CD1c-positive myeloid dendritic cell (primary cell): ENCODE measurements around the gene GADD45A.
"Not testable (repeated sequence)": the region's sequence is repeated elsewhere in the genome, so short reads cannot be mapped to it uniquely, and the experiment has no call there.

Experiments
- DNase-seq: peaks from one replicate; pipeline ENCODE4 v3.0.0-alpha.2; 2016; ENCODE audit errors: extremely low spot score

Gene GADD45A

GRCh38 chr1:67721650-67722291, 36.8 kb downstream of the GADD45A start:
- DNase-seq = no peak

- DNase-seq = no peak
Observed at GRCh38 chr1:67722292-67722944, 37.4 kb downstream of the GADD45A start.

- no peak for DNase-seq
Observed at GRCh38 chr1:67723126-67723525, 38.1 kb downstream of the GADD45A start.

- DNase-seq = peak; percentile 58
Observed at GRCh38 chr1:67723620-67724019, 38.6 kb downstream of the GADD45A start.

GRCh38 chr1:67724928-67725560, 40.0 kb downstream of the GADD45A start:
- no peak for DNase-seq

- DNase-seq = peak; percentile 7
Observed at GRCh38 chr1:67726224-67726623, 41.2 kb downstream of the GADD45A start.

- DNase-seq = no peak
Observed at GRCh38 chr1:67729872-67730271, 44.9 kb downstream of the GADD45A start.

- not testable (repeated sequence) for DNase-seq
Observed at GRCh38 chr1:67730312-67730711, 45.3 kb downstream of the GADD45A start.

- DNase-seq = no peak
Observed at GRCh38 chr1:67731322-67731721, 46.3 kb downstream of the GADD45A start.

GRCh38 chr1:67732750-67733151, 47.8 kb downstream of the GADD45A start:
- no peak for DNase-seq

- no peak for DNase-seq
Observed at GRCh38 chr1:67733681-67734322, 48.8 kb downstream of the GADD45A start.

GRCh38 chr1:67734323-67734690, 49.3 kb downstream of the GADD45A start:
- DNase-seq = no peak

GRCh38 chr1:67735206-67735605, 50.2 kb downstream of the GADD45A start:
- DNase-seq = peak; percentile 48

GRCh38 chr1:67735806-67736627, 51.0 kb downstream of the GADD45A start:
- peak; percentile 56 for DNase-seq

- DNase-seq = no peak
Observed at GRCh38 chr1:67736750-67737149, 51.7 kb downstream of the GADD45A start.

GRCh38 chr1:67737875-67738274, 52.9 kb downstream of the GADD45A start:
- DNase-seq = no peak
